AG04449 (cell line): ENCODE results near the gene DOCK1.

ENCODE experiments used
- CTCF ChIA-PET: fragments of 350-600 bp; formaldehyde crosslinking; extraction: SDS; loops from one replicate; lab custom pipeline; 2021; ENCODE audit warnings: antibody characterized with exemption; lab: Yijun Ruan, JAX
- POLR2A ChIA-PET: fragments of 400-600, 350-600 bp; formaldehyde crosslinking; extraction: SDS; loops from one replicate; lab custom pipeline; 2020; ENCODE audit warnings: antibody characterized with exemption, inconsistent platforms; lab: Yijun Ruan, JAX
- DNase-seq: peaks from one replicate; pipeline ENCODE4 v3.0.0-alpha.2; 2010; ENCODE audit warnings: low read depth, low spot score
- H3K4me3 ChIP-seq: 2 replicates; pipeline ENCODE4 v1.5.1; 2011; ENCODE audit warnings: low read depth, mild to moderate bottlenecking, control low read depth, low read length
- TF ChIP-seq, protein P1 (sequence below): IDR thresholded peaks from one replicate; pipeline ENCODE4 v1.5.1; 2011; ENCODE audit warnings: mild to moderate bottlenecking, moderate library complexity, low read length, control low read depth, inconsistent platforms; ENCODE audit not compliant: insufficient read depth; ENCODE audit errors: missing control alignments

DOCK1 gene

DNA sequence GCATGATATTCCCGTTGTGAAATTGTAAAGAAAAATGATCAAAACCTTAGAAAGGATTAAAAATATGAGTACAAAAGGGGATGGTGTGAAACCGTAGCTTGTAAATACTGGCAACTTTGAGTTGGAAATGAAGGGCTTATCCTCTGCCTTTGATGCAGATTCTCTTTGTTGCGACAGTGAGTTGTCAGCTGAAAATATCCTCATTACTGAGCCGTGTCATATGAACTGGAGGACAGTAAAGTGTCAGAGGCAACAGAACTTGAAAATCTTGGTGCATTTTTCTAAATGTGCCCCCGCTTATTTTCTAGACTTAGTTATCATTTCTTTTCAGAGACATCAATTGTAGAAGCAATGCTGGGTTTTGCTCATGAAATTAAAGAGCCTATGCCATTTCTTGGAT, 473.4 kb downstream of the DOCK1 start:
- POLR2A ChIA-PET = no interaction called here
- CTCF ChIA-PET = no interaction called here

DNA sequence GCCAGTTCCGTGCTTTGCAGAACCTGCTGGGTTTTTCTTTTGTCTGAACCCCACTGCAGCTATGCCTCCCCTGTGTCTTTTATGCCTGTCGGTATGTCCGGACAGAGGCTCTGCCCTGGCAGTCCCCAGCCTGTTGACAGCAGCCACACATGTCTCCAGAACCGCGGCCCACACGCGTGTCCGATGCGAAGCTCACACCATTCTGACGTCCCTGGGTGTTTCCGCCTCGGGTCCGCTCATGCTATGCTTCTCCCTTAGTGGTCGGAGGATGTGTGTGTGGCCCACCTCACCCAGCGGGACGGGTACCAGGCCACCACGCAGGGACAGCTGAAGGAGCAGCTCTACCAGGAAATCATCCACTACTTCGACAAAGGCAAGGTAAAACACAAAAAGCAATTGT, 479.3 kb downstream of the DOCK1 start:
- DNase-seq = no peak
- no peak overlapping the region for H3K4me3 ChIP-seq
- ChIA-PET CTCF (interaction anchor here (1.3 kb wide), 1 partner anchor 10 kb away, joined by 4 read pairs; no protein-coding TSS in a partner anchor), POLR2A (no interaction called here)
- TF ChIP-seq, protein P1, sequence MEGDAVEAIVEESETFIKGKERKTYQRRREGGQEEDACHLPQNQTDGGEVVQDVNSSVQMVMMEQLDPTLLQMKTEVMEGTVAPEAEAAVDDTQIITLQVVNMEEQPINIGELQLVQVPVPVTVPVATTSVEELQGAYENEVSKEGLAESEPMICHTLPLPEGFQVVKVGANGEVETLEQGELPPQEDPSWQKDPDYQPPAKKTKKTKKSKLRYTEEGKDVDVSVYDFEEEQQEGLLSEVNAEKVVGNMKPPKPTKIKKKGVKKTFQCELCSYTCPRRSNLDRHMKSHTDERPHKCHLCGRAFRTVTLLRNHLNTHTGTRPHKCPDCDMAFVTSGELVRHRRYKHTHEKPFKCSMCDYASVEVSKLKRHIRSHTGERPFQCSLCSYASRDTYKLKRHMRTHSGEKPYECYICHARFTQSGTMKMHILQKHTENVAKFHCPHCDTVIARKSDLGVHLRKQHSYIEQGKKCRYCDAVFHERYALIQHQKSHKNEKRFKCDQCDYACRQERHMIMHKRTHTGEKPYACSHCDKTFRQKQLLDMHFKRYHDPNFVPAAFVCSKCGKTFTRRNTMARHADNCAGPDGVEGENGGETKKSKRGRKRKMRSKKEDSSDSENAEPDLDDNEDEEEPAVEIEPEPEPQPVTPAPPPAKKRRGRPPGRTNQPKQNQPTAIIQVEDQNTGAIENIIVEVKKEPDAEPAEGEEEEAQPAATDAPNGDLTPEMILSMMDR = no peak

More for the DNA sequence above, 473.4 kb downstream of the DOCK1 start:
- no peak overlapping the region for H3K4me3 ChIP-seq
- TF ChIP-seq, protein P1 = no peak
- no peak for DNase-seq

DNA sequence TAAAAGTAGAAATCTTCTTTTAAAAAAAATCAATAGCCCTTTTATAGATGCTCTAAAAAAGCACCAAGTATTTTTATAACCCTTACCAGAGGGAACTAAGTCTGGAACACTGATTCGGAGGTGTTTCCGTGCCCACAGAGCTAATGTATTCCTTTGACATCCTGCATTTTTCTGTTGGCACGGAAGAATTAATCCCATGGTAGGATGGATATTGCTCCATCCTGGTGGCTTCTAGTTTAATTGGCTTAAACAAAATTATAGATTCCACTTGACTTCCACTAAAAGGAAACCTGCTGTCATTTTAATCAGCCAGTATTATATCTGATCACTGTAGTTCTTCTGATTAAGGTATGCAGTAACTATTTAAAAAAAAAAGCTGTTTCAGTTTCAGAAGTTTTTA, 479.8 kb downstream of the DOCK1 start:
- DNase-seq = no peak
- POLR2A ChIA-PET = no interaction called here
- TF ChIP-seq, protein P1 = no peak
- no peak overlapping the region for H3K4me3 ChIP-seq
- CTCF ChIA-PET = interaction anchor here (1.3 kb wide), 1 partner anchor 11 kb away, joined by 4 read pairs; no protein-coding TSS in a partner anchor

DNA sequence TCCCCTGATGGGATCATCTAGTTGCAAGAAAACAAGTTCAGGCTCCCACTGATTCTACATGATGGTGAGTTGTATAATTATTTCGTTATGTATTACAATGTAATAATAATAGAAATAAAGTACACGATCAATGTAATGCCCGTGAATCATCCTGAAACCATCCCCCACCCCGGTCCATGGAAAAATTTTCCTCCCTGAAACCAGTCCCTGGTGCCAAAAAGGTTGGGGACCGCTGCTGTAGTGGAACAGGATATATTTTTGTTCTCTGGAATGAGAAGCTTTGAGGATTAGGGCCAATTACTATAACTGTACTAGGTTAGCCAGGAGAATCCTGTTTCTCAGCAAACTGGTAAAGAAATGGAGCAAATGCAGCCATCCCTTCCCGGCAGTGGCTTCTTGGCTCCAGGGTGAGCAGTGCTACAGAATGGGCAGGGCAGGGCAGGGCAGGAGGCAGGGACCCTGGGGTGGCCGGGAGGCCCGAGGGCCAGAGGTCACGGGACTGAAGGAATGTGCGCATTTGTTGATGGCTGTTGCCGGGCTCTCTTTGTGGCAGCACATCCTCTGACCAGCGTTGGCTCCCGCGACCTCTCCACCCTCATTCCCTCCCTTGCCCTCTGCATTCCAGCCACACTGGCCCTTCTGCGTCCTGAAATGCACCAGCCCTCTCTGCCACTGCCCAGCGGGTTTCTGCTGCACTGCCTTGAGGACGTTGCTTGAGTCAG, 481.5 kb downstream of the DOCK1 start:
- POLR2A ChIA-PET = no interaction called here
- DNase-seq = no peak
- TF ChIP-seq, protein P1 = no peak
- no peak overlapping the region for H3K4me3 ChIP-seq
- CTCF ChIA-PET = no interaction called here

DNA sequence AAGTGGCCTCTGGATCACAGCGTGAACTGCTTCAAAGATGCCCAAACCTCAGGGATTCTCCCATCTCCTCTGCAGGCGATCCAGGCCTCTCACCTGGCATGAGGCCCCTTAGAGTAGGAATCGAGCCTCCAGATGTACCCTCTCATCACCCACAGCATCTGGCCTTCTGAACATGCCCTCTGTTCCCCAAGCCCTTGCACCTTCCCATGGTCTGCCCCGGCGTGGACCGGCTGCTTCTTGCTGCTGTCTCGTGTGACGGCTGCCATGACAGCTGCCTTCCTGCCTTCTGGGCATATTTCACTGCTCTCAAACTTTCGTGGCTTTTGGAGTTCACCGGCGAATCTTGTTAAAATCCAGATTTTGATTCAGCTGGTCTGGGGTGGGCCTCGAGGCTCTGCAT, 486.6 kb downstream of the DOCK1 start:
- TF ChIP-seq, protein P1 = no peak
- CTCF ChIA-PET = no interaction called here
- no peak overlapping the region for H3K4me3 ChIP-seq
- POLR2A ChIA-PET = no interaction called here
- DNase-seq = no peak

DNA sequence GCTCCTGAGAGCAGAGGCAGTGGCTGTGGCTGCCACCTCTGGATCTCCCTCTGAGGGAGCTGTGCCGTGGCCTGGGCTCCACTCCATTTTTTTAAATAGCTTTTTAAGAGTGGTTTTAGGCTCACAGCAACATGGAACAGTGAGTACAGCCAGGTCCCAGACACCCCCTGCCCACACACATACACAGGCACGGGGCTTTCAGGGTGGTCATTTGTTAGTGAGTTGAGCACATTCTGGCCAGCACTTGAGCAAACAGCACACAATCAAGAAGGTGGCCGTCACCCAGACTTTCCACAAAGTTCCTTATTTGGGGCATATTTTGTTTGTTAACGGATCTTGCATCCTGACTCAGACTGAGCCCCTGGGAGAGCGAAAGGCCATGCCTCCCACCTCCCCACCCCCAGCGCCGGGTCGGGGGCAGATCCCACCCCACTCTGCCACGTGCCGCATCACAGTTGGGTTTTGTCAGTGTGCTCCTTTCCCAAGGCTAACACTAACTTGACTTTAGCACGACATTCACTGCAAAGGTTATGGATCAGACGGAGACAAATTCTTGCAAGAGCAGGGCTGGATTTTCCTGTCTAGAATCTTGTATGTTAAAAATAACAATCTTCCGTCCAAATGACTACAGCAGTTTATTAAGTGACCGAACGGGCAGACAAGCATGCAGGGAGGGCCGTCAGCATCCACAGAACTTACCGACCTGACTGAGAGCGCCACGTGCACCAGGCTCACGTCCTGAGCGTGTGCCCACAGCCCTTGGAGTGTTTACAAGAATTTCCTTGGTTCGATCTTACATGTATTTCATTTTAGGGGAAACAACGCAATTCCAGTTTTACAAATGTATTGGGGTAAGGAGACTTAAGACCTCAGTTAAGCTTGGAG, 487.4 kb downstream of the DOCK1 start:
- TF ChIP-seq, protein P1 = no peak
- CTCF ChIA-PET = no interaction called here
- POLR2A ChIA-PET = no interaction called here
- no peak overlapping the region for H3K4me3 ChIP-seq
- DNase-seq = no peak
